ENCODE data around the gene SMC1A.

DNA sequence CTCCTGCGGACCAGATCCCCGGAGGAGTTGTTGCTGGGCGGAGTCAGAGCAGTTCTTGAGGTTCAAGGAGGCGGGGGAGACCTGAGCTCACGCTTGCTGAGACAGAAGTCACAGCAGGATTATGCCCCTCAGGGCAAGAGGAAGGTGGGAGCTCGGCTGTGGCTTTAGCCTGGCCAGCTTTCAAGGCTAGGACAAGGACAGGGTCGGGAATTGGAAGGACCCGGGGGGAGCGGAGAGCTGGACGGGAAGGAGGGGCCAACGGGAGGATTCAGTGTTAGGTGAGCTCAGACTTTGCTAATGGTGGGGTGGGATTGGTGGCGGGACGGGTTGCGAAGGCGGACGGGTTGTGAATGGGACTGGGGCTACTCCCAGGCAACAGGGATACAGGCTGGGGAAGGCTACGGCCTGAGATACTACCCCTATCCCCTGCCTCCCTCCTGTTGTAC lies 430 bp upstream of the SMC1A start, which contains the start of gene RIBC1:
- no peak for TF ChIP-seq EZH2 (optimal IDR thresholded peaks at IDR 0.05; ENCODE audit: low read depth, low read length)
- TF ChIP-seq, protein P1, sequence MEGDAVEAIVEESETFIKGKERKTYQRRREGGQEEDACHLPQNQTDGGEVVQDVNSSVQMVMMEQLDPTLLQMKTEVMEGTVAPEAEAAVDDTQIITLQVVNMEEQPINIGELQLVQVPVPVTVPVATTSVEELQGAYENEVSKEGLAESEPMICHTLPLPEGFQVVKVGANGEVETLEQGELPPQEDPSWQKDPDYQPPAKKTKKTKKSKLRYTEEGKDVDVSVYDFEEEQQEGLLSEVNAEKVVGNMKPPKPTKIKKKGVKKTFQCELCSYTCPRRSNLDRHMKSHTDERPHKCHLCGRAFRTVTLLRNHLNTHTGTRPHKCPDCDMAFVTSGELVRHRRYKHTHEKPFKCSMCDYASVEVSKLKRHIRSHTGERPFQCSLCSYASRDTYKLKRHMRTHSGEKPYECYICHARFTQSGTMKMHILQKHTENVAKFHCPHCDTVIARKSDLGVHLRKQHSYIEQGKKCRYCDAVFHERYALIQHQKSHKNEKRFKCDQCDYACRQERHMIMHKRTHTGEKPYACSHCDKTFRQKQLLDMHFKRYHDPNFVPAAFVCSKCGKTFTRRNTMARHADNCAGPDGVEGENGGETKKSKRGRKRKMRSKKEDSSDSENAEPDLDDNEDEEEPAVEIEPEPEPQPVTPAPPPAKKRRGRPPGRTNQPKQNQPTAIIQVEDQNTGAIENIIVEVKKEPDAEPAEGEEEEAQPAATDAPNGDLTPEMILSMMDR (IDR thresholded peaks at IDR 0.05; ENCODE audit: low read length): no peak

Data from MM.1S (cell line).